WTC11 (cell line): ENCODE measurements around the gene PET100.

Experiments
- ATF2 ChIP-seq: sonication (generic); formaldehyde crosslinking; IDR thresholded peaks from 2 replicates; pipeline ENCODE4 v1.8.1; 2022; ENCODE audit warnings: low read depth, missing genetic modification reagents, borderline replicate concordance
- CREB1 ChIP-seq: sonication (generic); formaldehyde crosslinking; IDR thresholded peaks from 2 replicates; pipeline ENCODE4 v1.8.0; 2023; ENCODE audit warnings: mild to moderate bottlenecking, missing genetic modification reagents
- E2F1 ChIP-seq: sonication (generic); formaldehyde crosslinking; IDR thresholded peaks from 2 replicates; pipeline ENCODE4 v1.8.0; 2022; ENCODE audit warnings: mild to moderate bottlenecking, missing genetic modification reagents
- ETV6 ChIP-seq: sonication (generic); formaldehyde crosslinking; IDR thresholded peaks from 2 replicates; pipeline ENCODE4 v1.8.1; 2022; ENCODE audit warnings: mild to moderate bottlenecking, missing genetic modification reagents
- HMGXB4 ChIP-seq: sonication (generic); formaldehyde crosslinking; IDR thresholded peaks from 2 replicates; pipeline ENCODE4 v1.8.1; 2023; ENCODE audit warnings: mild to moderate bottlenecking, moderate library complexity, missing genetic modification reagents
- SMAD3 ChIP-seq: sonication (generic); formaldehyde crosslinking; IDR thresholded peaks from 2 replicates; pipeline ENCODE4 v1.8.0; 2022; ENCODE audit warnings: missing genetic modification reagents, mild to moderate bottlenecking, borderline replicate concordance
- SP1 ChIP-seq: sonication (generic); formaldehyde crosslinking; conservative IDR thresholded peaks from 2 replicates; pipeline ENCODE4 v1.8.1; 2022; ENCODE audit warnings: missing genetic modification reagents
- ZNF138 ChIP-seq: sonication (generic); formaldehyde crosslinking; conservative IDR thresholded peaks from 2 replicates; pipeline ENCODE4 v1.8.1; 2022; ENCODE audit warnings: mild to moderate bottlenecking, moderate library complexity, missing genetic modification reagents
- TF ChIP-seq, protein P1 (sequence below): fragments of 200-600 bp; IDR thresholded peaks from 2 replicates; pipeline ENCODE4 v1.8.0; 2022; ENCODE audit warnings: antibody characterized with exemption
- TF ChIP-seq, protein P2 (sequence below): sonication (generic); formaldehyde crosslinking; IDR thresholded peaks from 2 replicates; pipeline ENCODE4 v1.8.1; 2022; ENCODE audit warnings: missing genetic modification reagents, borderline replicate concordance

DNA sequence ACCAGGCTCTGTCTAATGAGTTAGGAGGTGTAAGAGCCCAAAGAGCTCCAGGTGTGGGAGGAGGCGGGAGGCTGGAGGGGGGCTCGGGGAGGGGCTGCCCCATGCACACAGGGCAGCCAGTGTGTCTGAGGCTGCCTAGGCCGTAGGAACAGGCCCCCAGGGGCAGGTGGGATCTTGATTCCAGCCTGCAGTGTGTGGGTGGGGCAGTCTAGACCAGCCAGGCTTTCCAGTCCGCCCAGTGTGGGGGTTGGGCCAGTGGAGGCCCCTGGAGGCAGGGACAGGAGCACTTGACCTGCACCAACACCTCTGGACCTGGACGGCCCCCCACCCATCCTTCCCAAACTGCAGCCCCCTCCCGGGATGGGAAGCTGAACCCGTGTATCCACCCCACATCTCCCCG is 39.3 kb upstream of the PET100 start:
- TF ChIP-seq CREB1 (CRISPR knock-in tag) (no peak), SMAD3 (no peak), E2F1 (CRISPR knock-in tag) (no peak), ZNF138 (CRISPR knock-in tag) (no peak), SP1 (CRISPR knock-in tag) (no peak), ATF2 (CRISPR knock-in tag) (no peak), ETV6 (CRISPR knock-in tag) (no peak), HMGXB4 (CRISPR knock-in tag) (no peak)
- TF ChIP-seq, protein P1, sequence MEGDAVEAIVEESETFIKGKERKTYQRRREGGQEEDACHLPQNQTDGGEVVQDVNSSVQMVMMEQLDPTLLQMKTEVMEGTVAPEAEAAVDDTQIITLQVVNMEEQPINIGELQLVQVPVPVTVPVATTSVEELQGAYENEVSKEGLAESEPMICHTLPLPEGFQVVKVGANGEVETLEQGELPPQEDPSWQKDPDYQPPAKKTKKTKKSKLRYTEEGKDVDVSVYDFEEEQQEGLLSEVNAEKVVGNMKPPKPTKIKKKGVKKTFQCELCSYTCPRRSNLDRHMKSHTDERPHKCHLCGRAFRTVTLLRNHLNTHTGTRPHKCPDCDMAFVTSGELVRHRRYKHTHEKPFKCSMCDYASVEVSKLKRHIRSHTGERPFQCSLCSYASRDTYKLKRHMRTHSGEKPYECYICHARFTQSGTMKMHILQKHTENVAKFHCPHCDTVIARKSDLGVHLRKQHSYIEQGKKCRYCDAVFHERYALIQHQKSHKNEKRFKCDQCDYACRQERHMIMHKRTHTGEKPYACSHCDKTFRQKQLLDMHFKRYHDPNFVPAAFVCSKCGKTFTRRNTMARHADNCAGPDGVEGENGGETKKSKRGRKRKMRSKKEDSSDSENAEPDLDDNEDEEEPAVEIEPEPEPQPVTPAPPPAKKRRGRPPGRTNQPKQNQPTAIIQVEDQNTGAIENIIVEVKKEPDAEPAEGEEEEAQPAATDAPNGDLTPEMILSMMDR, result no peak
- TF ChIP-seq, protein P2, sequence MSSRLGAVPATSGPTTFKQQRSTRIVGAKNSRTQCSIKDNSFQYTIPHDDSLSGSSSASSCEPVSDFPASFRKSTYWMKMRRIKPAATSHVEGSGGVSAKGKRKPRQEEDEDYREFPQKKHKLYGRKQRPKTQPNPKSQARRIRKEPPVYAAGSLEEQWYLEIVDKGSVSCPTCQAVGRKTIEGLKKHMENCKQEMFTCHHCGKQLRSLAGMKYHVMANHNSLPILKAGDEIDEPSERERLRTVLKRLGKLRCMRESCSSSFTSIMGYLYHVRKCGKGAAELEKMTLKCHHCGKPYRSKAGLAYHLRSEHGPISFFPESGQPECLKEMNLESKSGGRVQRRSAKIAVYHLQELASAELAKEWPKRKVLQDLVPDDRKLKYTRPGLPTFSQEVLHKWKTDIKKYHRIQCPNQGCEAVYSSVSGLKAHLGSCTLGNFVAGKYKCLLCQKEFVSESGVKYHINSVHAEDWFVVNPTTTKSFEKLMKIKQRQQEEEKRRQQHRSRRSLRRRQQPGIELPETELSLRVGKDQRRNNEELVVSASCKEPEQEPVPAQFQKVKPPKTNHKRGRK (CRISPR knock-in tag), result no peak
